ENCODE results near the gene PRKX. TPM values are rescaled to one million over a fixed set of nuclear protein-coding genes. Genes with fewer than 3 reads are reported as not detected.

The PRKX gene
- total and polyA plus RNA-seq, 2 donors from 2014 or later: 7.7 to 116 TPM

DNA sequence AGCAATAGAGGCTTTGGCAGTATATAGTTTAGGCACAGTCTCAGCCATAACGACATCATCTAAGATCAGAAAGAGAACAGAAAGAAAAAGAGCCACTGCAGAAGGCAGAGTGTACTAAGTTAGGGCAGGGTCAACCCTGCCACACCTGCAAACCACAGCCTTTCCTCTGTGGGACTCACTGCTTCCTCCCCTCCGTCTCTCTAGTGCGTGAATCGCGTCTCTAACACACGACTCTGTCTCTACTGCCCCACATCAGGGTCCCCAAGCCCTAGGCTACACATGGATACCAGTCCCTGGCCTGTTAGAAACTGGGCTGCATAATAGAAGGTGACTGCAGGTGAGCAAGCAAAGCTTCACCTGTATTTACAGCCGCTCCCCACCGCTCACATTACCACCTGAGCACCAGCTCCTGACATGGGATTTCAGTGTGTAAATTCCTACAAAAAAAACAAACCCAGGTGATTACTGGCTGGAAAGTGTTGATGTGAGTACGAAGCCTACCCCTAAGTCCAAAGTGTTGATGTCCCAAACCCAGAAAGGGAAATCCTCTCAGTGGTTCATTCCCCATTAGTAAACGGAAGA is 128.9 kb downstream of the PRKX start:
- Histone ChIP-seq H3K27me3 (ENCODE audit: control insufficient read depth, insufficient read depth, low read length) (no peaks in the 10 kb centered on the region), H3K9ac (ENCODE audit: low read length in 3 of 3) (no peak overlapping the region), H3K4me3 (ENCODE audit: low read length in 3 of 3) (no peak overlapping the region), H3K4me1 (ENCODE audit: control insufficient read depth in 2 of 3, insufficient read depth in 2 of 3, low read depth in 1 of 3, low read length in 3 of 3) (no peaks in the 10 kb centered on the region), H3K9me3 (ENCODE audit: control insufficient read depth in 2 of 3, insufficient read depth in 1 of 3, low read length in 3 of 3) (no peaks in the 10 kb centered on the region), H3K36me3 (ENCODE audit: control insufficient read depth in 2 of 3, insufficient read depth in 3 of 3, low read length in 3 of 3) (no peaks in the 10 kb centered on the region), H3K27ac (ENCODE audit: low read depth in 2 of 2, low read length in 2 of 2) (no peak overlapping the region)
- TF ChIP-seq, protein P1, sequence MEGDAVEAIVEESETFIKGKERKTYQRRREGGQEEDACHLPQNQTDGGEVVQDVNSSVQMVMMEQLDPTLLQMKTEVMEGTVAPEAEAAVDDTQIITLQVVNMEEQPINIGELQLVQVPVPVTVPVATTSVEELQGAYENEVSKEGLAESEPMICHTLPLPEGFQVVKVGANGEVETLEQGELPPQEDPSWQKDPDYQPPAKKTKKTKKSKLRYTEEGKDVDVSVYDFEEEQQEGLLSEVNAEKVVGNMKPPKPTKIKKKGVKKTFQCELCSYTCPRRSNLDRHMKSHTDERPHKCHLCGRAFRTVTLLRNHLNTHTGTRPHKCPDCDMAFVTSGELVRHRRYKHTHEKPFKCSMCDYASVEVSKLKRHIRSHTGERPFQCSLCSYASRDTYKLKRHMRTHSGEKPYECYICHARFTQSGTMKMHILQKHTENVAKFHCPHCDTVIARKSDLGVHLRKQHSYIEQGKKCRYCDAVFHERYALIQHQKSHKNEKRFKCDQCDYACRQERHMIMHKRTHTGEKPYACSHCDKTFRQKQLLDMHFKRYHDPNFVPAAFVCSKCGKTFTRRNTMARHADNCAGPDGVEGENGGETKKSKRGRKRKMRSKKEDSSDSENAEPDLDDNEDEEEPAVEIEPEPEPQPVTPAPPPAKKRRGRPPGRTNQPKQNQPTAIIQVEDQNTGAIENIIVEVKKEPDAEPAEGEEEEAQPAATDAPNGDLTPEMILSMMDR (IDR thresholded peaks at IDR 0.05; ENCODE audit: borderline replicate concordance, extremely low read depth, insufficient read depth): no peak
- no peak for FAIRE-seq
- intact Hi-C loops (cut with DNase I): no loop called here
- DNase-seq: no peak

DNA sequence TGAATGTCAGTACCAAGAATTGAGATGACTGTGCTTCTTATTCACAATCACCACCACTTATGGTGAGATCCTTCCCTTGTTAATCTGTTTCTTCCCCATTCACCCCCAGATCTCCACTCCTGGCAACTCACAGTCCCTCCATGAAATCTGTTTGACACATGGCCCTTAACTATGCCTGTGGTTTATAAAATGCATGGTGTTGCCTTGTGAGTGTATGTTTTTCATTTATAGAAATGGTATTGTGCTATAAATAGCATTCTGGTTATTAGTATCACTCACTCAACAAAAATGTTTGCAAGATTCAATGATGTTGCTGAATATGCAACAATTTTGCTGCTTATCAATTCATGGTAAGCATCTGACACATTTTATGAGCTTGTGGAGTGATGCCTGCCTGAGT is 131.0 kb downstream of the PRKX start:
- TF ChIP-seq, protein P1 (IDR thresholded peaks at IDR 0.05; ENCODE audit: borderline replicate concordance, extremely low read depth, insufficient read depth): no peak
- no peak for FAIRE-seq
- Histone ChIP-seq H3K4me3 (ENCODE audit: low read length in 3 of 3) (no peak overlapping the region), H3K27ac (ENCODE audit: low read depth in 2 of 2, low read length in 2 of 2) (no peak overlapping the region), H3K27me3 (ENCODE audit: control insufficient read depth, insufficient read depth, low read length) (no peaks in the 10 kb centered on the region), H3K36me3 (ENCODE audit: control insufficient read depth in 2 of 3, insufficient read depth in 3 of 3, low read length in 3 of 3) (no peaks in the 10 kb centered on the region), H3K9ac (ENCODE audit: low read length in 3 of 3) (no peak overlapping the region), H3K4me1 (ENCODE audit: control insufficient read depth in 2 of 3, insufficient read depth in 2 of 3, low read depth in 1 of 3, low read length in 3 of 3) (no peaks in the 10 kb centered on the region), H3K9me3 (ENCODE audit: control insufficient read depth in 2 of 3, insufficient read depth in 1 of 3, low read length in 3 of 3) (no peaks in the 10 kb centered on the region)
- intact Hi-C loops (cut with DNase I): no loop called here
- no peak for DNase-seq

DNA sequence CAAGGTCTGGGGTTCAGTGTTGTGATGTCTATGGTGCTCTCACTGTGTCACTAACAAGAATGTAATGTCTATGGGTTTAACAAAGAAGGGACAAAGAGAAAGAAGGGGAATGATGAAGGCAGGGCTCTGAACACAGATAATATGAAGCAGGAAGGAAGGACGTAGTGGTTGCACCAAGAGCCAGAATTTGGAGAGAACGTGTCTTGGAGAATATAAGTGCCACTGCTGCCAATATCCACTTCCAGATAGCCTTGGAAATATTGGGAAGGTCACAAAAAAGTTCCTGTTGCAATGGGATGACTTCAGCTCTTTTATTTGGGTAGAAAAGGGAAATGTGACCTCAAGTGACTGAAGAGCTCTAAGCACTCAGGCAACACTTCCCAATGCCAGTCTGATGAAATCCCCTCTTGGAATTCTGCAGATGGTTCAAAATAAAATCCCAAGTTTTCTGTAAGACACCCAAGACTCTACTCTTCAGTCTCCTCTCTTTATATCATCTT is 131.8 kb downstream of the PRKX start:
- intact Hi-C loops (cut with DNase I): no loop called here

More for the DNA sequence above, 131.8 kb downstream of the PRKX start:
- TF ChIP-seq, protein P1 (IDR thresholded peaks at IDR 0.05; ENCODE audit: borderline replicate concordance, extremely low read depth, insufficient read depth): no peak
- Histone ChIP-seq H3K9me3 (ENCODE audit: control insufficient read depth in 2 of 3, insufficient read depth in 1 of 3, low read length in 3 of 3) (no peaks in the 10 kb centered on the region), H3K9ac (ENCODE audit: low read length in 3 of 3) (no peak overlapping the region), H3K27ac (ENCODE audit: low read depth in 2 of 2, low read length in 2 of 2) (no peak overlapping the region), H3K4me1 (ENCODE audit: control insufficient read depth in 2 of 3, insufficient read depth in 2 of 3, low read depth in 1 of 3, low read length in 3 of 3) (no peaks in the 10 kb centered on the region), H3K4me3 (ENCODE audit: low read length in 3 of 3) (no peak overlapping the region), H3K27me3 (ENCODE audit: control insufficient read depth, insufficient read depth, low read length) (no peaks in the 10 kb centered on the region), H3K36me3 (ENCODE audit: control insufficient read depth in 2 of 3, insufficient read depth in 3 of 3, low read length in 3 of 3) (no peaks in the 10 kb centered on the region)
- no peak for DNase-seq
- FAIRE-seq: no peak
